Glomerular visceral epithelial cell (primary cell): ENCODE results near the gene ZBTB47.

Experiments used
- DNase-seq: peaks from one replicate; pipeline ENCODE4 v3.0.0-alpha.2; 2016; ENCODE audit errors: extremely low spot score

ZBTB47 gene

DNA sequence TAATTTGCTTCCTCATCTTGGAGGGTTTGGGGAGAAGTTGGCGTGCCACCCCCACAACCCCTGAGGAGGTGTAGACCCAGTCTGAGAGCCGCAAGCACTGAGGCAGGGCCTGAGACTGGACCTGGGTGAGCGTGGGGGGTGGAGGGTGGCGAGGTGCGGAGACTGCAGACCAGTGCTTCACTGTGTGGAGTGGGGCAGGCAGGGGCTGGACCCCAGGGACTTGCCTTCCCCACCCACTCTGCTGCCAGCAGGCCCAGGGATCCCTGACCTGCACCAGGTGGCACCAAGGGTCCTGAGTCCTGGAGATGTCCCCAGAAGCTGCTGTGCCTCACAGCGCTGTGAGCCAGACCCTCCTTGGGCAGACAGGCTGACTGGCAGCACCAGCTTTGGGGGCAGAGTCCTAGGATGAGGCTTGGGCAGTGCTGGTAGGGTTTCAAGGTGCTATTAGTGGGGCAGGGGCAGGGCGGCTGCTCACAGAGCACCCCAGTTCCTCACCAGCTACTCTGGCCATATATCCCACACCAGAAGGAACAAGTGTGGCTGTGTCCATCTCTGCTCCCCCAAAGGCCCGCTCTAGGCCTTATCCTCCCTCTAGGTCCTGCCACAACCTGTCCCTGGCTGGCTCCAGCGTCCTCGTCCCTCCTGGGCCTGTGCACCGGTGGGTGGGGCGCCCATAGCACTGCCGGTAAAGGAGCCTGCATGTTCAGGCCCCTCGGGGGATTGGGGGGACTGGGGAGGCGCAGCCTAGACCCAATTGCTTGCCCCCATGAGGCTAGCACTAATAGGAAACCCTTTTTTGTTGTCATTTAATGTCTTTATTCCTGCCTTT, 11.8 kb downstream of the ZBTB47 start:
- no peak for DNase-seq

- DNase-seq, result no peak
These were observed 12.5 kb downstream of the ZBTB47 start for GRCh38 chr3:42666022-42666421.

- no peak for DNase-seq
These were observed 13.1 kb downstream of the ZBTB47 start for GRCh38 chr3:42666577-42666998.

- DNase-seq, result no peak
These were observed 13.6 kb downstream of the ZBTB47 start for GRCh38 chr3:42667096-42667522.

DNA sequence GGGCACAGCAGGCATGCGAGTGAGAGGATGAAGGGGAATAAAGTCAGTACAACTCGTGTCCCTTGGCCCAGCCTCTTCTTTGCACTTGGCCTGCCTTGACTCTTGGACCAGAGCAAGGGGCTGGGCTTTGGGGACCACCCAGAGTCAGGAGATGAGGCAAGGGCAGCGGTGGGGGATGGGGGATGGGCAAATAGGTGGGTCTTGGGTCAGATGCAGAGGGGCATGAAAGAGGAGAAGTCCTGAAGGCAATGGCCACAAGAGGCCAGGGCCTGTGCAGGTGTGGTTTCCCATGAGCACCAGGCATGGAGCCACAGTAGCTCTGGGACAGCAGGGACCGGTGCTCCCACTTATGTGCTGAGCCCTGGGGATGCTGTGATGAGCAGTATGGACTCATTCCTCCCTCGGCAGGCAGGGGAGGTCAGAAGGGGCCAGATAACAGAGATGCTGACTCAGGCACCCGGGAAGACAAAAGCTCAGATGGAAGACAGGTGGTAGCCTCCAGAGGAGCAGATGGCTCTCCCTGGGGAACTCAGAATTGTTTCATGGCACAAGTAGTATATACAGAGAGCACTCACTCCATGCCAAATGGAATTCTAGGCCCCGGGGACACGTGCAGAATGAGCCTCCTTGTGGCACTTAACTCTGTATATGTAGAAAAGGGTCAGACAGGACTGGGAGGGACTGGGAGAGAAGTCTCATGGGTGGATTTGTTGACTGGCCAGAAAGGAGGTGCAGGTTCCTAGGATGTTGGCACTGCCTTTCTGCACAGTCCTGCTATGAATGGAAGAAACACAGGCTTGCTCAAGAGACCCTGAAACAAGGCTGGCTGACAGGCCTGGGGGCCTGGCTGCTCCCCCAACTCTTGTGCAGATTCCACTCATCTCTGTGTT, 14.3 kb downstream of the ZBTB47 start:
- no peak for DNase-seq

DNA sequence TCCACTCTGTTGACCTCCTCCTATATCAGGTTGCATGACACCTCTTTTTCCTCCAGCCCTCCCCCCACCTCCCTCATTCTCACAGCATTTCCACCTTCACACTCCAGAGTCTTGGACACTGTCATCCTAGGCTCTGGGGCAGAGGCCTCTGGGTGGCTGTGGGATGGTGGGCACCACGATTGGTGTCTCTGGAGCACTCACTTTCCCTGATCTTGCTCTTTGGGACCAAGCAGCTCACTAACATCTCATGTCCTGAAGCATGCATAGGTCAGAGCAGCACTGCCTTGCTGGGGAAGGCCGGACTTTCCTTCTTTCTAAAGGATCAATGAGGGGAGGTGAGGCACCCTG, 14.9 kb downstream of the ZBTB47 start:
- no peak for DNase-seq

GRCh38 chr3:42668793-42669217, 15.3 kb downstream of the ZBTB47 start:
- no peak for DNase-seq

DNA sequence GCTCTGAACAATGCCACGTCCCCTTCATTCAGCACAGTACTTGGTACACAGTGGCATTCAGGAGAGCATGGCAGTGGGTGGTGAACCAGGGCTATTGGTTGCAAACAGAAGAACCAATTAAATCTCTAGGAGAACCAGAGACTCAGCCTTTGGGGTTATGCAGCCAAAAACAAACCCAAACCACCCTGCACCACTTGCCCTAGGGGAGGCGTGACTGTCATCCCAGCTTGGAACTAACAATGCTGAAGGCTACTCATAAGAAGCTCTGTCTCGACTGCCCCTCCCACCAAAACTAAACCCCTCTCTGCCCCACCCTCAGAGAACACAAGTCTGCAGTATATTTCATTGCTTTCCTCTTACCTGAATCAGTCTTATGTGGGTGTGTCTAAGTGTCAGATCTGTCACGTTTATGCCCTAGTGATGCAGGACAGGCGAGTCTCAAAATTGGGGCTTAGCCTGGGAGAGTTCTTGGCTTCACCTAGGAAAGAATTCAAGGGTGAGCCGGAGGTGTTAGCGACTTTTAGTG, 16.6 kb downstream of the ZBTB47 start:
- no peak for DNase-seq

DNA sequence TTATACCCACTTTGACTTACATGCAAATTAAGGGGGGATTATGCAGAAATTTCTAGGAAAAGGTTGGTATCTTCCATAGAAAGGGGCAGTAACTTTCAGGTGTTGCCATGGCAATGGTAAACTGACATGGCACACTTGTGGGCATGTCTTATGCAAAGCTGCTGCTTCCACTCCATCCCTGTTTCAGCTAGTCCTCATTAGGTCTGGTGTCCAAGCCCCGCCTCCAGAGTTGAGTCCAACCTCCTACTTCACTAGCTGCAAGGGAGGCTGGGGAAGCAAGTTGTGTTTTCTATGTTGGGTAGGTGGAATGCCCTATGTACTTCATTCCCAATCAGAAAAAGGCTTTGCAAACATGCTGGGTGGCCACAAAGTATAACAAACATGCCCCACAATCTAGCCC, 17.2 kb downstream of the ZBTB47 start:
- DNase-seq, result no peak

DNA sequence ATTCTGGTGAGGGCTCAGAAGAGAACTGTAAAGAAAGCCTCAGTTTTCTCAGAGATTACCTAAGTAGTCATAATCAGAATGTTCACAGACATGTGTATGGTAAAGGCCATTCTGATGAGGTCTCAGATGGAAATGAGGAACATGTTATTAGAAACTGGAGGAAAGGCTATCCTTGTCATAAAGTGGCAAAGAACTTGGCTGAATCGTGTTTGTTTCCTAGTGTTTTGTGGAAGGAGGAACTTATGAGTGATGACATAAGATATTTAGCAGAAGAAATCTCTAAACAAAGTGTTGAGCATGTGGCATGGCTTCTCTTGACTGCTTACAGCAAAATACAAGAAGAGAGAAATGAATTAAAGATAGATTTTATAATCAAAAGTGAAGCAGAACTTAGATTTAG, 19.0 kb downstream of the ZBTB47 start:
- no peak for DNase-seq

DNA sequence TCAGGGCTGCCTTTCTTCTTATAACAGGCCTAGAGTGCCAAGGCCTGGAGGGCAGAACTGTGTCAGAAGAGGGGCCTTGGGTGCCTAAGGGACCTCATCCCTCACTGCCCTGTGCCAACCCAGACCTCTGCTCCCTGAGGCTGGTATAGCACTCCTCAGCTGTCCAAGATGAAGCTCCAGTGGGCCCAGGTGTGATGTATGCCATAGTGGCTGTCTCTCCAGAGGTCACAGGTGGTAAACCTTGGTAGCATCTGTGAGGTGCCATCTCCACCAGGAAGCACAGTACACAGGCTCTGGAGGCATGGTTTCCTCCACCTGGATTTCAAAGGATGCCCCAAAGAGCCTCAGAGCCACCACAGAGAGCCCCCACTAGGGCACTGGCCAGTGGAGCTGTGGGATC, 19.6 kb downstream of the ZBTB47 start:
- no peak for DNase-seq

GRCh38 chr3:42674146-42674545, 20.6 kb downstream of the ZBTB47 start:
- no peak for DNase-seq

GRCh38 chr3:42675909-42676308, 22.4 kb downstream of the ZBTB47 start:
- no peak for DNase-seq

- DNase-seq, result no peak
These were observed 24.9 kb downstream of the ZBTB47 start for GRCh38 chr3:42678447-42678846.

- DNase-seq, result no peak
These were observed 26.8 kb downstream of the ZBTB47 start for GRCh38 chr3:42680271-42680670.

GRCh38 chr3:42680806-42681205, 27.3 kb downstream of the ZBTB47 start:
- DNase-seq, result no peak

GRCh38 chr3:42681361-42682038, 28.0 kb downstream of the ZBTB47 start:
- DNase-seq, result no peak

GRCh38 chr3:42682301-42683070, 29.0 kb downstream of the ZBTB47 start:
- no peak for DNase-seq

- peak; percentile 80 for DNase-seq
These were observed 30.5 kb downstream of the ZBTB47 start for GRCh38 chr3:42683875-42684598.

- no peak for DNase-seq
These were observed 31.3 kb downstream of the ZBTB47 start for GRCh38 chr3:42684632-42685362.
